ENCODE results near the gene APOO. TPM values are rescaled to one million over a fixed set of nuclear protein-coding genes. Genes with fewer than 3 reads are reported as not detected.

The APOO gene
- total RNA-seq, 2 donors from 2014 or later: 16.6 to 24.4 TPM

- Mint-ChIP-seq H3K27me3 (ENCODE audit: low read depth) (peaks cover 7% of the 10 kb centered on the region), H3K4me3 (no peak overlapping the region), H3K27ac (no peak overlapping the region), H3K4me1 (ENCODE audit: low read depth) (no peaks in the 10 kb centered on the region), H3K36me3 (ENCODE audit: insufficient read depth in 2 of 2) (no peaks in the 10 kb centered on the region), H3K9me3 (no peaks in the 10 kb centered on the region)
- DNase-seq: no peak
- ATAC-seq (replicated peaks in 1 of 2): no peak
These were observed 89.8 kb downstream of the APOO start for GRCh38 chrX:23817979-23818336.

DNA sequence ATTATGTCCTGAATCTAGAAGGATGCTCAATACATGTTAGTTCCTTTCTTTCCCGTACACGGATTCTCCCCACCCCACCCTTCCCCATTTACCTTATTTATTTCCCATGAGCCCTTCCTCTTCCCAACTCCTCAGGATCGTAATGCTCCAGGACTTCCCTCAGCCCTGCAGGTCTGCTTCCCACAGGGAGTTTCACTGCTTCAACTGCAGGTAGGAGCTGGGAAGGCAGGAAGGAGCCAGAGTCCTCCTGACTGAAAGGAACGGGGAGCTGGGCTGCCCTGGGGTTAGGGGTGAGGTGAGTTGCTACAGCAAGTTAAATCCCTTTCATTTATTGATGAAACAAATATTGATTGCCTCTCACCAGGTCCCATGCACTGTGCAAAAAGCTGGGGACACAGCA, 91.6 kb downstream of the APOO start:
- H3K27ac Mint-ChIP-seq: no peak overlapping the region
- H3K27me3 Mint-ChIP-seq (ENCODE audit: low read depth): no peaks in the 10 kb centered on the region
- H3K4me1 Mint-ChIP-seq (ENCODE audit: low read depth): no peaks in the 10 kb centered on the region
- no peak for DNase-seq
- H3K4me3 Mint-ChIP-seq: no peak overlapping the region
- H3K36me3 Mint-ChIP-seq (ENCODE audit: insufficient read depth in 2 of 2): no peaks in the 10 kb centered on the region
- no peak for ATAC-seq (replicated peaks in 1 of 2)
- no peaks in the 10 kb centered on the region for H3K9me3 Mint-ChIP-seq

GRCh38 chrX:23815376-23815775, 92.4 kb downstream of the APOO start:
- Mint-ChIP-seq H3K36me3 (ENCODE audit: insufficient read depth in 2 of 2) (no peaks in the 10 kb centered on the region), H3K27me3 (ENCODE audit: low read depth) (no peaks in the 10 kb centered on the region), H3K4me1 (ENCODE audit: low read depth) (no peaks in the 10 kb centered on the region), H3K4me3 (no peak overlapping the region), H3K9me3 (no peaks in the 10 kb centered on the region), H3K27ac (no peak overlapping the region)
- ATAC-seq (replicated peaks in 1 of 2) (no peak), DNase-seq (no peak)

GRCh38 chrX:23813808-23814207, 93.9 kb downstream of the APOO start:
- no peak overlapping the region for H3K27ac Mint-ChIP-seq
- no peak overlapping the region for H3K4me3 Mint-ChIP-seq
- DNase-seq (no peak), ATAC-seq (replicated peaks in 1 of 2) (no peak)
- no peaks in the 10 kb centered on the region for H3K4me1 Mint-ChIP-seq (ENCODE audit: low read depth)
- no peaks in the 10 kb centered on the region for H3K27me3 Mint-ChIP-seq (ENCODE audit: low read depth)
- H3K9me3 Mint-ChIP-seq: no peaks in the 10 kb centered on the region
- H3K36me3 Mint-ChIP-seq (ENCODE audit: insufficient read depth in 2 of 2): no peaks in the 10 kb centered on the region

GRCh38 chrX:23811656-23812055, 96.1 kb downstream of the APOO start:
- Mint-ChIP-seq H3K4me1 (ENCODE audit: low read depth) (no peaks in the 10 kb centered on the region), H3K27ac (no peak overlapping the region), H3K4me3 (no peak overlapping the region), H3K36me3 (ENCODE audit: insufficient read depth in 2 of 2) (no peaks in the 10 kb centered on the region), H3K27me3 (ENCODE audit: low read depth) (no peaks in the 10 kb centered on the region), H3K9me3 (no peaks in the 10 kb centered on the region)
- DNase-seq (no peak), ATAC-seq (replicated peaks in 1 of 2) (no peak)

DNA sequence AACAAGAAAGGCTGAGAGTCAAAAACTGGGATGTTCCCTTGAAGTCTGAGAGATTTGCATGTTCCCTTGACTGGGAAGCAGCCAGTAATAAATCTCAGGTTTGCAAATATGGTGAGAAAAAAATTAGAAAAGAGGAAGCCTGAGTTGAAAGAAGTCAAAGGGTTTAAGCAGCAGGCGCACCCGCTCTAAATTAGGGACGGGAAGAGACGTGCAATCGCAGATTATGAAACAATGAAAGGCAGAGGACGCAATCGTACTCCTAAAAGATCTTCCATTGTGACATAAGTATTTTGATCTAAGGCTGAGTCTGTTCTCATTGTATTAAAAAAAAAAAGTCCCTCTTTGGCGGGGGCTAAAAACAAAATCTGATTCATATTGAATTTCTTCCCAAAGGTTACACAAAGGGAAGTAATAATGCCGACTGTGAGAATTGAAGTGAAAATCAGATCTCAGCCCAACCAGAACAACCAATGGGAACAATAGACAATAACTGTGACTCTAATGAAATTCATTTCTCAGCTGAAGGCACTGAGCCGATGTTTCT, 96.6 kb downstream of the APOO start:
- H3K9me3 Mint-ChIP-seq: no peaks in the 10 kb centered on the region
- no peak for ATAC-seq (replicated peaks in 1 of 2)
- no peaks in the 10 kb centered on the region for H3K4me1 Mint-ChIP-seq (ENCODE audit: low read depth)
- no peak overlapping the region for H3K27ac Mint-ChIP-seq
- peak overlapping the region in 1 of 2 donors; percentile 22 for H3K4me3 Mint-ChIP-seq
- no peaks in the 10 kb centered on the region for H3K27me3 Mint-ChIP-seq (ENCODE audit: low read depth)
- no peak for DNase-seq
- no peaks in the 10 kb centered on the region for H3K36me3 Mint-ChIP-seq (ENCODE audit: insufficient read depth in 2 of 2)

- no peak for ATAC-seq (replicated peaks in 1 of 2)
- no peaks in the 10 kb centered on the region for H3K27me3 Mint-ChIP-seq (ENCODE audit: low read depth)
These were observed 97.5 kb downstream of the APOO start for GRCh38 chrX:23810279-23810678.

DNA sequence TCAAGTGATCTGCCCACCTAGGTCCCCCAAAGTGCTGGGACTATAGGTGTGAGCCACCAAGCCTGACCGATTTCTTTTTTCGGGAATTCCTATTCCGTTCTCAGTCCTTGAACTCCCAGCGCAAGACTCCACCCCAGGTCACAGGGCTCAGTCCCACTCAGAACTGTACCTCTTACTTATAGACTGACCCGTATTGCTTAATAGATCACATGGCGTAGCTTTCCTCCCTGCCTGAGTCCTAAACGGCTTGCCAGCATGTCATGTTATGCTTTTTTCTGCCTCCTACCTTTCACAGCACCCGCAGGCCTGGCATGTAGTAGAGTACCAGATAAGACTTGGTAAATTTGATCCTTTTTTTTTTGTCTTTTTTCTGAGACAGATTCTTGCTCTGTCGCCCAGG, 102.3 kb downstream of the APOO start:
- Mint-ChIP-seq H3K36me3 (ENCODE audit: insufficient read depth in 2 of 2) (no peaks in the 10 kb centered on the region), H3K4me1 (ENCODE audit: low read depth) (no peaks in the 10 kb centered on the region), H3K27me3 (ENCODE audit: low read depth) (no peaks in the 10 kb centered on the region), H3K27ac (no peak overlapping the region), H3K4me3 (no peak overlapping the region), H3K9me3 (no peaks in the 10 kb centered on the region)
- ATAC-seq (replicated peaks in 1 of 2): no peak
- no peak for DNase-seq

More at GRCh38 chrX:23810279-23810678, 97.5 kb downstream of the APOO start:
- no peak for DNase-seq
- H3K4me3 Mint-ChIP-seq: no peak overlapping the region
- H3K36me3 Mint-ChIP-seq (ENCODE audit: insufficient read depth in 2 of 2): no peaks in the 10 kb centered on the region
- no peaks in the 10 kb centered on the region for H3K9me3 Mint-ChIP-seq
- H3K4me1 Mint-ChIP-seq (ENCODE audit: low read depth): no peaks in the 10 kb centered on the region
- H3K27ac Mint-ChIP-seq: no peak overlapping the region

- H3K27me3 Mint-ChIP-seq (ENCODE audit: low read depth): peaks cover 6% of the 10 kb centered on the region
- H3K9me3 Mint-ChIP-seq: no peaks in the 10 kb centered on the region
- H3K4me3 Mint-ChIP-seq: no peak overlapping the region
- no peak overlapping the region for H3K27ac Mint-ChIP-seq
- ATAC-seq (replicated peaks in 1 of 2): no peak
- H3K36me3 Mint-ChIP-seq (ENCODE audit: insufficient read depth in 2 of 2): no peaks in the 10 kb centered on the region
- H3K4me1 Mint-ChIP-seq (ENCODE audit: low read depth): no peaks in the 10 kb centered on the region
- no peak for DNase-seq
These were observed 103.2 kb downstream of the APOO start for GRCh38 chrX:23804578-23804977.

DNA sequence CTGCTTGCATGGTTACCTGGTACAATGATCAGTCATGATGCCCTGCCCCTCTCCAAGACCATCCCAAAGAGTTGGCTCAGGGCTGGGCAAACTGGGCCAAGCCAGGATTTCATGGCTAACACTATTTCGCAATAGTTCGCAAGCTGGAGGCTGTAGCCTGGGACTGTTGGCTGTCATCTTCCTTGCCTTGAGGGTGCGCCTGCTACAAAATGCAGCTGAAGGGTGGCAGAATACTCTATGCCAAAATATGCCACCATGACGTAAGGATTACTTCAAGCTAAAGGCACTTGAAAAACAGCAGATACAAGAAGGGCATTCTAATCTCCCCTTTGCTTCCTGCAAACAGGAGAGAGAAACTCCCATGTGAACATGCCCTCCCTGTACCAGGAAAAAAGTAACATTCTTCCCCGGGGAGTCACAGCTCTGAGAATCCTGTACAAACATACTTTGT, 103.8 kb downstream of the APOO start:
- Mint-ChIP-seq H3K9me3 (no peaks in the 10 kb centered on the region), H3K4me1 (ENCODE audit: low read depth) (no peaks in the 10 kb centered on the region), H3K27me3 (ENCODE audit: low read depth) (peaks cover 6% of the 10 kb centered on the region), H3K4me3 (no peak overlapping the region), H3K36me3 (ENCODE audit: insufficient read depth in 2 of 2) (no peaks in the 10 kb centered on the region), H3K27ac (no peak overlapping the region)
- ATAC-seq (replicated peaks in 1 of 2): no peak
- no peak for DNase-seq

DNA sequence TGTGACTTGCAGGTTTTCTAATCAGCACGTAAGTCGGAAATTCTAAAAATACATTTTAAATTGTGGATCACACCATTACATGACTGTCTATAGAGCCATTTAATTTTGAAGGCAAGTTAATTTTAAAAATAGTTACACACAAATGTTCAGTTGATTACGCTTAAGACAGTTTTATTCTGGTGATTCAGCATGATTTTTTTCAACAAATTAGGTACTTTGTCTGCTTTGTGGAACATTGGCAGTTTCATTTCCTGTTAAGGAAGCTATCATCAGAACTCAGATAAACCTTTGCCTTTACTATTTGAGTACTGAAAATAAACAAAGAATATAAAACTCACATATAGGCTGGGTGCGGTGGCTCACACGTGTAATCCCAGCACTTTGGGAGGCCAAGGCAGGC, 105.3 kb downstream of the APOO start:
- no peak for DNase-seq
- peaks cover 6% of the 10 kb centered on the region for H3K27me3 Mint-ChIP-seq (ENCODE audit: low read depth)
- H3K4me1 Mint-ChIP-seq (ENCODE audit: low read depth): no peaks in the 10 kb centered on the region
- ATAC-seq (replicated peaks in 1 of 2): no peak
- no peaks in the 10 kb centered on the region for H3K36me3 Mint-ChIP-seq (ENCODE audit: insufficient read depth in 2 of 2)
- H3K27ac Mint-ChIP-seq: no peak overlapping the region
- no peak overlapping the region for H3K4me3 Mint-ChIP-seq
- H3K9me3 Mint-ChIP-seq: no peaks in the 10 kb centered on the region

GRCh38 chrX:23799469-23800065, 108.2 kb downstream of the APOO start:
- H3K4me1 Mint-ChIP-seq (ENCODE audit: low read depth): no peaks in the 10 kb centered on the region
- no peaks in the 10 kb centered on the region for H3K9me3 Mint-ChIP-seq
- no peak overlapping the region for H3K27ac Mint-ChIP-seq
- H3K36me3 Mint-ChIP-seq (ENCODE audit: insufficient read depth in 2 of 2): no peaks in the 10 kb centered on the region
- H3K4me3 Mint-ChIP-seq: peak overlapping the region in 1 of 2 donors; percentile 27
- DNase-seq: no peak
- H3K27me3 Mint-ChIP-seq (ENCODE audit: low read depth): peaks cover 6% of the 10 kb centered on the region
- no peak for ATAC-seq (replicated peaks in 1 of 2)

DNA sequence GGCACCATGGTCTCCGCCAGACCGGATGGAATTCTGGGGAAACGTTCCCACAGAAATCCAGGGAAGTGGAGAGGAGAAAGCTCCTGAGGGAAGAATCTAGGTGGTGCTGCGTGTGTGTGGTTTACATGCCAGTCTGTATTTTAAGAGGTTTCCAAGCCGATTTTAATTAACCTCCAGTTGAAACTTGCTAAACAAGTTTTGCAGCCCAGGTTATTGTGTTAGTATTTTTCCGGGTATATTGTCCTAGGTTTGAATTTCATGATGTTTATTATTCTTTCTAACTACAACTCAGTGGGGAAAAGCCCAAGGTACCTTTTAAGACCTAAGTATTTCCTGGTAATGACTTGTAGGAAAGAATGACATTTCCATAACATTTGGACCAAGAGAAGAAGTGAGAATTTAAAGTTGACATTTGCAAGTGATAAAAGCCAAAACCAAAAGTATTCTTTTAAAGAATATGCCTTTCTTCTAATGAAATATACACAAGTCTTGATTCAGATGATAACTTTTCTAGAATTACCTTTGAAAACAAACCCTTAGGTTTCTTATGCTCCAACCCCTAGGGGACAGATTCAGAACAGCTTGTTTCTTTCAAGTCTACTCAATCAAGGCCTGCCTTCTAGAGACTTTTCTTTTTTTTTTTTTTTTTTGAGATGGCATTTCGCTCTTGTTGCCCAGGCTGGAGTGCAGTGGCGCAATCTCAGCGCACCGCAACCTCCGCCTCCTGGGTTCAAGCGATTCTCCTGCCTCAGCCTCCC, 110.2 kb downstream of the APOO start:
- no peak overlapping the region for H3K4me3 Mint-ChIP-seq
- no peaks in the 10 kb centered on the region for H3K36me3 Mint-ChIP-seq (ENCODE audit: insufficient read depth in 2 of 2)
- no peak for DNase-seq
- no peak overlapping the region for H3K27ac Mint-ChIP-seq
- peaks cover 6% of the 10 kb centered on the region for H3K27me3 Mint-ChIP-seq (ENCODE audit: low read depth)
- no peaks in the 10 kb centered on the region for H3K4me1 Mint-ChIP-seq (ENCODE audit: low read depth)
- ATAC-seq (replicated peaks in 1 of 2): no peak
- no peaks in the 10 kb centered on the region for H3K9me3 Mint-ChIP-seq

DNA sequence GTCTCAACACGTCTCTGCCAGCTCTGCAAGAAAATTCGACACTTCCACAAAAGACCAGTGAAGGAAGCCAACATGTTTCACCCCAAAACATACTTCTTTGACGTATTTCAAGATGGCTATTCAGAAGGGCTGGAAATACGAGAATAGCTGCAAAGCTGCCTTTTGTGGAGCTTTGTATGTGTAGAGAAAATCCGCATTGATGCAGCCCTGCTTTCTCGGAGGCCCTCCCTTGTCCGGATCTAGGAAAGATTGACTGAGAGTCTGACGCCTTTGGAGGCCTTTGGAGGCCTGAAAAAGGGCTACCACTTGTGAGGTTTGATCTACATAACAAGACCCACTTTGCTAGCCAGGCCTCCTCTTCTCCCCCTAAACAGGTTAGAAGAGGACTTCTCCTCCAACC, 112.5 kb downstream of the APOO start:
- DNase-seq: no peak
- Mint-ChIP-seq H3K27me3 (ENCODE audit: low read depth) (peaks cover 5% of the 10 kb centered on the region), H3K27ac (no peak overlapping the region), H3K4me3 (no peak overlapping the region), H3K9me3 (no peaks in the 10 kb centered on the region), H3K4me1 (ENCODE audit: low read depth) (no peaks in the 10 kb centered on the region), H3K36me3 (ENCODE audit: insufficient read depth in 2 of 2) (no peaks in the 10 kb centered on the region)
- no peak for ATAC-seq (replicated peaks in 1 of 2)
